OCI-LY7 (cell line): ENCODE results near the gene SOS1. TPM values are rescaled to one million over a fixed set of nuclear protein-coding genes. Genes with fewer than 3 reads are reported as not detected.

Experiments used
- BruUV-seq: library from RNA; stranded (reverse); fragments of 400-500 nt; replicated peaks from 2 replicates; lab custom pipeline; 2021; lab: Mats Ljungman, UMichigan
- CTCF ChIA-PET: fragments of 300-600 bp; sonication (Branson Sonifier 250); formaldehyde crosslinking; loops from one replicate; lab custom pipeline; 2022; ENCODE audit warnings: antibody characterized with exemption; ENCODE audit not compliant: unreplicated experiment; lab: Charles Lee
- POLR2A ChIA-PET: fragments of 300-600 bp; sonication (Branson Sonifier 250); formaldehyde crosslinking; loops from one replicate; lab custom pipeline; 2022; ENCODE audit warnings: antibody characterized with exemption; lab: Charles Lee
- DNase-seq: peaks from one replicate; pipeline ENCODE4 v3.0.0-alpha.2; 2015; ENCODE audit warnings: low spot score
- H2AFZ ChIP-seq: fragments of 200-600 bp; sonication (generic), shearing (Covaris generic); 2 replicates; pipeline ENCODE4 v1.6.1; 2014; ENCODE audit warnings: mild to moderate bottlenecking, antibody characterized with exemption, low read length, moderate library complexity
- H3K27ac ChIP-seq: fragments of 200-600 bp; sonication (generic); 2 replicates; pipeline ENCODE4 v1.5.1; 2014; ENCODE audit warnings: mixed run types, low read depth, mild to moderate bottlenecking, moderate library complexity, low read length, inconsistent platforms; ENCODE audit not compliant: poor library complexity, severe bottlenecking
- H3K36me3 ChIP-seq: fragments of 200-600 bp; sonication (generic); 2 replicates; pipeline ENCODE4 v1.6.1; 2014; ENCODE audit warnings: mild to moderate bottlenecking, antibody characterized with exemption, low read length, moderate library complexity, mixed read lengths; ENCODE audit not compliant: insufficient read depth
- H3K4me1 ChIP-seq: fragments of 200-600 bp; sonication (generic); 2 replicates; pipeline ENCODE4 v1.5.1; 2014; ENCODE audit warnings: mild to moderate bottlenecking, low read length; ENCODE audit not compliant: insufficient read depth, poor library complexity, severe bottlenecking
- H3K4me2 ChIP-seq: fragments of 200-600 bp; sonication (generic); 2 replicates; pipeline ENCODE4 v1.6.1; 2014; ENCODE audit warnings: mild to moderate bottlenecking, low read length
- H3K4me3 ChIP-seq: fragments of 200-600 bp; sonication (generic); 2 replicates; pipeline ENCODE4 v1.5.1; 2014; ENCODE audit warnings: mild to moderate bottlenecking, low read depth, low read length; ENCODE audit not compliant: poor library complexity, severe bottlenecking
- H3K79me2 ChIP-seq: fragments of 200-600 bp; sonication (generic); 2 replicates; pipeline ENCODE4 v1.6.1; 2016; ENCODE audit warnings: low read depth, mild to moderate bottlenecking, low read length, moderate library complexity, mixed read lengths; ENCODE audit not compliant: insufficient read depth
- H3K9me2 ChIP-seq: fragments of 200-600 bp; sonication (generic); 2 replicates; pipeline ENCODE4 v1.6.1; 2016; ENCODE audit warnings: mild to moderate bottlenecking, low read length, mixed read lengths; ENCODE audit not compliant: insufficient read depth
- H3K9me3 ChIP-seq: fragments of 200-600 bp; sonication (generic); 2 replicates; pipeline ENCODE4 v1.6.1; 2014; ENCODE audit warnings: mild to moderate bottlenecking, mixed run types, low read length, mixed read lengths
- H4K20me1 ChIP-seq: fragments of 200-600 bp; sonication (generic); 2 replicates; pipeline ENCODE4 v1.6.1; 2014; ENCODE audit warnings: mild to moderate bottlenecking, antibody characterized with exemption, low read length, moderate library complexity, mixed read lengths; ENCODE audit not compliant: insufficient read depth
- EZH2phosphoT487 ChIP-seq: fragments of 200-600 bp; sonication (generic); IDR thresholded peaks from 2 replicates; pipeline ENCODE4 v1.6.1; 2018; ENCODE audit warnings: low read depth, borderline replicate concordance, mild to moderate bottlenecking, mixed run types, antibody characterized with exemption, low read length, moderate library complexity, mixed read lengths
- intact Hi-C: fragments of 100-400 bp; cut with micrococcal nuclease; formaldehyde crosslinking; loops from one replicate; pipeline ENCODE4 v1.10.0; 2022; ENCODE audit not compliant: unreplicated experiment
- total RNA-seq, 2 experiments: library from RNA; depleted of rRNA in 1 of 2; stranded (reverse); fragments of >200 nt in 1 of 2; shearing (Covaris generic) in 1 of 2; gene quantifications; 2 replicates each; pipeline ENCODE4 v1.2.3, GENCODE V29; 2014 to 2022
- TF ChIP-seq, protein P1 (sequence below): fragments of 200-600 bp; sonication (generic); conservative IDR thresholded peaks from 2 replicates; pipeline ENCODE4 v1.5.1; 2014; ENCODE audit warnings: mild to moderate bottlenecking, antibody characterized with exemption, low read length, moderate library complexity, mixed read lengths

The SOS1 gene
- total RNA-seq, 2 experiments from 2014 or later, result 21.3 to 40.0 TPM

DNA sequence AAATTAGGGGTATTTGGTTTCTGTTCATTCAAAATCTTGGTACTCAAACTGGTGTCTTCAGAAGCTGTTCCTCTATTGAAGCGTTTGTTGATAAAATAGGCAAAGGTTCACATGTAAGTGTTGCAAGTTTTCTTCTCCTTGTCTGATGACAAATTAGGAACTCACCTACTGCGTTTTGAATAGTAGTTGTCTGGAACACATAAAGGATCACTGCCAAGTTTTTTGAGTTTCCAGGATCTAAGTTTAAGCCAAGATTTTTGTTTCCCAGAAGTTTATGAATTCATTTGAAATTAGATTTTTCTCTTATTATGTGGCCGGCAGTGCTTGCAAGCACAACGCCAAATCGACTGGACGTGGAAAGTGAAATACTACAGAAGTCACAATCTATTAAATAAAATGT is 145.8 kb downstream of the SOS1 start:
- Histone ChIP-seq H3K9me3 (no peaks in the 10 kb centered on the region), H4K20me1 (no peaks in the 10 kb centered on the region), H3K9me2 (no peaks in the 10 kb centered on the region), H2AFZ (no peak overlapping the region), H3K4me2 (no peak overlapping the region), H3K4me3 (no peak overlapping the region), H3K79me2 (no peaks in the 10 kb centered on the region), H3K36me3 (no peaks in the 10 kb centered on the region), H3K27ac (no peak overlapping the region), H3K4me1 (no peaks in the 10 kb centered on the region)
- ChIA-PET CTCF (no interaction called here), POLR2A (no interaction called here)
- intact Hi-C loops, result no loop called here
- no TSS peak for BruUV-seq
- no peak for TF ChIP-seq EZH2phosphoT487
- TF ChIP-seq, protein P1, sequence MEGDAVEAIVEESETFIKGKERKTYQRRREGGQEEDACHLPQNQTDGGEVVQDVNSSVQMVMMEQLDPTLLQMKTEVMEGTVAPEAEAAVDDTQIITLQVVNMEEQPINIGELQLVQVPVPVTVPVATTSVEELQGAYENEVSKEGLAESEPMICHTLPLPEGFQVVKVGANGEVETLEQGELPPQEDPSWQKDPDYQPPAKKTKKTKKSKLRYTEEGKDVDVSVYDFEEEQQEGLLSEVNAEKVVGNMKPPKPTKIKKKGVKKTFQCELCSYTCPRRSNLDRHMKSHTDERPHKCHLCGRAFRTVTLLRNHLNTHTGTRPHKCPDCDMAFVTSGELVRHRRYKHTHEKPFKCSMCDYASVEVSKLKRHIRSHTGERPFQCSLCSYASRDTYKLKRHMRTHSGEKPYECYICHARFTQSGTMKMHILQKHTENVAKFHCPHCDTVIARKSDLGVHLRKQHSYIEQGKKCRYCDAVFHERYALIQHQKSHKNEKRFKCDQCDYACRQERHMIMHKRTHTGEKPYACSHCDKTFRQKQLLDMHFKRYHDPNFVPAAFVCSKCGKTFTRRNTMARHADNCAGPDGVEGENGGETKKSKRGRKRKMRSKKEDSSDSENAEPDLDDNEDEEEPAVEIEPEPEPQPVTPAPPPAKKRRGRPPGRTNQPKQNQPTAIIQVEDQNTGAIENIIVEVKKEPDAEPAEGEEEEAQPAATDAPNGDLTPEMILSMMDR, result no peak
- DNase-seq, result no peak

DNA sequence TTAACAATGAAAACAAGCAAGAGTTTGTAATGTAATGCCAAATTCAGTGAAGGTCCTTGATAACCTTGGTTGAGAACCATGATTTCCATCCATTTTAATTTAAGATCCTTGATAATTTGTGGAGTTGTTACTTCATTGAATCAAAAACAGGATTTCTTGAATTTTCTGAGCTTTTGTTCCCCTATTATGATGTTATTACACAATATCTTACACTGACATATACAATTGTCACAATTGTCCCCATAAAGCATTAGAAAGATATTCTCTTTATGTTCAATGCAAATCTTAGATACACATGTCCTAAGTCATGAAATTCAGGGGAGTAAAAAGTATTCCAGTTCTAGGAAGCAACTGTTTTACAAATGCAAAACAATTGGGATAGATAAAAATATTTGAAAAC is 147.6 kb downstream of the SOS1 start:
- Histone ChIP-seq H4K20me1 (no peaks in the 10 kb centered on the region), H3K9me3 (no peaks in the 10 kb centered on the region), H3K9me2 (no peaks in the 10 kb centered on the region), H2AFZ (no peak overlapping the region), H3K36me3 (no peaks in the 10 kb centered on the region), H3K4me3 (no peak overlapping the region), H3K27ac (no peak overlapping the region), H3K4me2 (no peak overlapping the region), H3K79me2 (no peaks in the 10 kb centered on the region), H3K4me1 (no peaks in the 10 kb centered on the region)
- no peak for DNase-seq
- TF ChIP-seq, protein P1, result no peak
- no peak for TF ChIP-seq EZH2phosphoT487
- intact Hi-C loops, result no loop called here
- ChIA-PET POLR2A (interaction anchor here (0.5 kb wide), 1 partner anchor 341 kb away, joined by 3 read pairs; no protein-coding TSS in a partner anchor), CTCF (no interaction called here)
- BruUV-seq, result no TSS peak

DNA sequence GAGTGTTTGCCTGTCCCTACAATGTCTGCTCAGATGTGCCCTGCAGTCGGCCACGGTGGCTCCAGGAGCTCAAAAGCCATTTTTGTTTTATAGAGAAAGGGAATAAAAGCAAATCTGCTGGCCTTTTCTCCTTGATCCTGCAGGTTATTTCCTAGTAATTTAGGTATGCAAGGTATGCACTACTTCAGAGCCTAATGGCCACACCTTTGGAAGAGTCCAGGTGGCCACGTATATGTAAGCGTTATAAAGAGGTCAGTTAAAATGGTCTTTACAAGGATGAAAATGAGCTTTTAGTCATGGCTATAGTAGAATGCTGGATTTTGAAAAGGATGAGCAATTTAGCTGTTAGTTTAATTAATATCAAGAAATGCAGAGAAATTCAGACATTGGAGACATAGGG is 149.5 kb downstream of the SOS1 start:
- no peak overlapping the region for H3K4me2 ChIP-seq
- BruUV-seq, result no TSS peak
- no peak for DNase-seq
- H3K27ac ChIP-seq, result no peak overlapping the region
- H4K20me1 ChIP-seq, result no peaks in the 10 kb centered on the region
- no peaks in the 10 kb centered on the region for H3K9me2 ChIP-seq
- no peak overlapping the region for H3K4me3 ChIP-seq
- no peaks in the 10 kb centered on the region for H3K36me3 ChIP-seq
- POLR2A ChIA-PET, result interaction anchor here (0.6 kb wide), 1 partner anchor 56 kb away, joined by 5 read pairs; no protein-coding TSS in a partner anchor
- no peaks in the 10 kb centered on the region for H3K79me2 ChIP-seq
- CTCF ChIA-PET, result no interaction called here
- no peaks in the 10 kb centered on the region for H3K4me1 ChIP-seq
- no peak for TF ChIP-seq EZH2phosphoT487
- TF ChIP-seq, protein P1, result no peak
- H2AFZ ChIP-seq, result no peak overlapping the region
- H3K9me3 ChIP-seq, result no peaks in the 10 kb centered on the region
- intact Hi-C loops, result no loop called here
